ENCODE data around the gene PLXDC1.

GRCh38 chr17:39016193-39017153 is 135.0 kb downstream of the PLXDC1 start:
- no peak for TF ChIP-seq POLR2A (IDR thresholded peaks at IDR 0.05)
- TF ChIP-seq CTCF (IDR thresholded peaks at IDR 0.05): no peak

All from adrenal gland (tissue), 5 donors.